CD4-positive, alpha-beta T cell (primary cell): ENCODE results near the gene DRGX. TPM values are rescaled to one million over a fixed set of nuclear protein-coding genes. Genes with fewer than 3 reads are reported as not detected.

Experiments
- ATAC-seq: fragments of 200-7000 bp; cut with Tn5 transposase; one replicate; pipeline ENCODE4 v1.10.0; 2022; ENCODE audit warnings: mild to moderate bottlenecking; ENCODE audit not compliant: poor library complexity
- CTCF ChIA-PET: fragments of 350-600 bp; sonication (Branson Sonifier 250); formaldehyde crosslinking; loops from one replicate; lab custom pipeline; 2021; ENCODE audit warnings: antibody characterized with exemption, inconsistent platforms; lab: Charles Lee
- POLR2A ChIA-PET: fragments of 350-600 bp; sonication (Branson Sonifier 250); formaldehyde crosslinking; loops from one replicate; lab custom pipeline; 2021; ENCODE audit warnings: antibody characterized with exemption, inconsistent platforms; lab: Charles Lee
- DNase-seq, 14 experiments: peaks; one replicate each; pipeline ENCODE4 v3.0.0-alpha.2; 2013 to 2020; ENCODE audit warnings: mixed read lengths in 2 of 14
- H3K27ac ChIP-seq, 2 donors: one replicate each; pipeline versions ENCODE4 v1.5.1 to v1.7.0; 2013; ENCODE audit warnings: low read length in 2 of 2, low read depth in 1 of 2, mild to moderate bottlenecking in 1 of 2
- H3K27me3 ChIP-seq, 2 experiments: 1 replicate in 1 of 2; 2 replicates in 1 of 2; pipeline versions ENCODE4 v1.6.1 to v1.7.0; 2013; ENCODE audit warnings: low read length in 2 of 2, control low read depth in 1 of 2, mild to moderate bottlenecking in 1 of 2, moderate library complexity in 1 of 2; ENCODE audit not compliant: insufficient read depth in 2 of 2, control insufficient read depth in 1 of 2
- H3K36me3 ChIP-seq: one replicate; pipeline ENCODE4 v1.6.1; 2013; ENCODE audit warnings: low read length, control low read depth; ENCODE audit not compliant: insufficient read depth
- H3K4me1 ChIP-seq: one replicate; pipeline ENCODE4 v1.6.1; 2013; ENCODE audit warnings: low read length, control low read depth; ENCODE audit not compliant: insufficient read depth
- H3K4me3 ChIP-seq: one replicate; pipeline ENCODE4 v1.5.1; 2013; ENCODE audit warnings: mild to moderate bottlenecking, low read length, moderate library complexity
- H3K9me3 ChIP-seq, 2 experiments: 1 replicate in 1 of 2; 2 replicates in 1 of 2; pipeline versions ENCODE4 v1.6.1 to v1.7.0; 2013; ENCODE audit warnings: low read length in 2 of 2, mild to moderate bottlenecking in 2 of 2, control low read depth in 1 of 2, moderate library complexity in 1 of 2; ENCODE audit not compliant: control insufficient read depth in 1 of 2, insufficient read depth in 1 of 2
- H3K27ac Mint-ChIP-seq: one replicate; pipeline ENCODE4 v1.8.0; 2020; ENCODE audit warnings: mixed read lengths
- H3K27me3 Mint-ChIP-seq: one replicate; pipeline ENCODE4 v1.8.0; 2021; ENCODE audit warnings: mixed read lengths
- H3K36me3 Mint-ChIP-seq: one replicate; pipeline ENCODE4 v1.8.0; 2021; ENCODE audit warnings: low read depth, mixed read lengths
- H3K4me1 Mint-ChIP-seq: one replicate; pipeline ENCODE4 v1.8.0; 2021; ENCODE audit warnings: low read depth, mixed read lengths
- H3K4me3 Mint-ChIP-seq: one replicate; pipeline ENCODE4 v1.8.0; 2020; ENCODE audit warnings: mild to moderate bottlenecking, mixed read lengths
- H3K9me3 Mint-ChIP-seq: one replicate; pipeline ENCODE4 v1.8.0; 2020; ENCODE audit warnings: mixed read lengths
- intact Hi-C, 2 experiments: fragments of 100-400 bp; cut with DNase I in 1 of 2; cut with micrococcal nuclease in 1 of 2; formaldehyde crosslinking; loops; one replicate each; pipeline versions ENCODE4 v1.15.1 to v1.9.0; 2023 to 2025; cut with DNase I, micrococcal nuclease
- total RNA-seq, 174 experiments: library from RNA in 2 of 174; stranded (reverse) in 2 of 174; gene quantifications; one replicate each; pipeline ENCODE4 v1.2.3 and lab custom pipeline; 2021 to 2026
- TF ChIP-seq, protein P1 (sequence below): fragments of 200-600 bp; IDR thresholded peaks from one replicate; pipeline ENCODE4 v1.8.0; 2022; ENCODE audit warnings: antibody characterized with exemption, mild to moderate bottlenecking

DRGX gene
- total RNA-seq, 2 experiments from 2014 or later, result not detected

DNA sequence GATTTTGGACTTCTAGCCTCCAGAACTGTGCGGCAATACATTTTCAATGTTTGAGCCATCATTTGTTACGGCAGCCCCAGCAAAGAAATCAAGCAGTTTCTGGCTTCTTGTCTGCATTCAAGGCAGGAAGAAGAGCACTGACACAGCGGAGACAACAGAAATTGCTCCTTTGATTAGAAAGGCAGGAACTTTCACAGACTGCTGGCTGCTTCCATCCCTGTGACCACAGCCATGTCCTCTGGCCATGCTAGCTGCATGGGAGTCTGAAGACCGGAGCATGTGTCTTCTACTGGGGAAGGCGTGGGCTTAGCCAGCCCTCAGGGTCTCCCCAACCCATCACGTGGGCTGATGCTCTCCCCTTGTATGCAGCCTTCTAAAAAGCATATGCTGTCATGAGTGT is 77.9 kb downstream of the DRGX start:
- DNase-seq (no peak), ATAC-seq (no peak)
- H3K9me3 ChIP-seq, result no peaks in the 10 kb centered on the region
- no peaks in the 10 kb centered on the region for H3K27me3 ChIP-seq
- no peaks in the 10 kb centered on the region for H3K36me3 Mint-ChIP-seq
- no peaks in the 10 kb centered on the region for H3K9me3 Mint-ChIP-seq
- ChIA-PET POLR2A (no interaction called here), CTCF (no interaction called here)
- H3K4me3 ChIP-seq, result no peak overlapping the region
- no peaks in the 10 kb centered on the region for H3K36me3 ChIP-seq
- no peaks in the 10 kb centered on the region for H3K4me1 Mint-ChIP-seq
- no peaks in the 10 kb centered on the region for H3K27me3 Mint-ChIP-seq
- H3K27ac ChIP-seq, result no peak overlapping the region
- TF ChIP-seq, protein P1, sequence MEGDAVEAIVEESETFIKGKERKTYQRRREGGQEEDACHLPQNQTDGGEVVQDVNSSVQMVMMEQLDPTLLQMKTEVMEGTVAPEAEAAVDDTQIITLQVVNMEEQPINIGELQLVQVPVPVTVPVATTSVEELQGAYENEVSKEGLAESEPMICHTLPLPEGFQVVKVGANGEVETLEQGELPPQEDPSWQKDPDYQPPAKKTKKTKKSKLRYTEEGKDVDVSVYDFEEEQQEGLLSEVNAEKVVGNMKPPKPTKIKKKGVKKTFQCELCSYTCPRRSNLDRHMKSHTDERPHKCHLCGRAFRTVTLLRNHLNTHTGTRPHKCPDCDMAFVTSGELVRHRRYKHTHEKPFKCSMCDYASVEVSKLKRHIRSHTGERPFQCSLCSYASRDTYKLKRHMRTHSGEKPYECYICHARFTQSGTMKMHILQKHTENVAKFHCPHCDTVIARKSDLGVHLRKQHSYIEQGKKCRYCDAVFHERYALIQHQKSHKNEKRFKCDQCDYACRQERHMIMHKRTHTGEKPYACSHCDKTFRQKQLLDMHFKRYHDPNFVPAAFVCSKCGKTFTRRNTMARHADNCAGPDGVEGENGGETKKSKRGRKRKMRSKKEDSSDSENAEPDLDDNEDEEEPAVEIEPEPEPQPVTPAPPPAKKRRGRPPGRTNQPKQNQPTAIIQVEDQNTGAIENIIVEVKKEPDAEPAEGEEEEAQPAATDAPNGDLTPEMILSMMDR, result no peak
- intact Hi-C loops, result no loop called here
- no peak overlapping the region for H3K27ac Mint-ChIP-seq
- no peak overlapping the region for H3K4me3 Mint-ChIP-seq
- no peaks in the 10 kb centered on the region for H3K4me1 ChIP-seq

DNA sequence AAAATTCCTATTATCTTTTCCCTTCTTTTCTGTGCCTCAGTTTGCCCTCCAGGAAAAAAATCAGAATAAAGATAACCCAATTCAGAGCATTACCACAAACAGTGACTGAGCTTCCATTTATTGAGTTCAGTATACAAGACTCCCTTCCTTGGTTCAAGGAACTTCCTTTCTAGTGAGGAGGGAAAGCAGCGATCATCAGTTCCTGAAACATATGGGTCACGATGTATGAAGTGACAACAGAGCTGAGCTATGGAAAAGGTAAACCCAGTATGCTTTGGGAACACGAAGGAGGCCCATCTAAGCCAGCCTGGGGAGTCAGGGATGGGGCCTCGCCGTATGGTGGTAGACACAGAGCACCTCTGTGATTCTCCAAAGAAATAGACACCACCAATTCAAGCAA is 81.1 kb downstream of the DRGX start:
- peaks cover 5% of the 10 kb centered on the region for H3K4me1 ChIP-seq
- TF ChIP-seq, protein P1, result no peak

More for the DNA sequence above, 81.1 kb downstream of the DRGX start:
- Histone ChIP-seq H3K36me3 (no peaks in the 10 kb centered on the region), H3K27me3 (no peaks in the 10 kb centered on the region), H3K9me3 (no peaks in the 10 kb centered on the region), H3K27ac (no peak overlapping the region), H3K4me3 (no peak overlapping the region)
- H3K36me3 Mint-ChIP-seq, result no peaks in the 10 kb centered on the region
- DNase-seq, result no peak
- H3K27ac Mint-ChIP-seq, result no peak overlapping the region
- no peaks in the 10 kb centered on the region for H3K27me3 Mint-ChIP-seq
- H3K9me3 Mint-ChIP-seq, result no peaks in the 10 kb centered on the region
- CTCF ChIA-PET, result no interaction called here
- H3K4me1 Mint-ChIP-seq, result peaks cover 3% of the 10 kb centered on the region
- no peak for ATAC-seq
- POLR2A ChIA-PET, result no interaction called here
- intact Hi-C loops, result no loop called here
- H3K4me3 Mint-ChIP-seq, result no peak overlapping the region

Other genes starting within 250 kb of the DRGX start
- 1 to 10 TPM; 1.8 to 2.2 TPM for gene TMEM273, start 207.7 kb downstream of the DRGX start, total RNA-seq
- not detected for gene C10orf71, start 96.9 kb downstream of the DRGX start, total RNA-seq
- 10 to 100 TPM; 33.3 to 39.0 TPM for gene ERCC6, start 143.0 kb upstream of the DRGX start, total RNA-seq
- gene SLC18A3, start 214.2 kb upstream of the DRGX start, total RNA-seq, result not detected
- gene CHAT, start 217.9 kb upstream of the DRGX start, total RNA-seq, result not detected